ENCODE data around the gene PSMA6. TPM values are rescaled to one million over a fixed set of nuclear protein-coding genes. Genes with fewer than 3 reads are reported as not detected.

The PSMA6 gene
- total RNA-seq, 1 experiment from 2014 or later: 392 TPM

DNA sequence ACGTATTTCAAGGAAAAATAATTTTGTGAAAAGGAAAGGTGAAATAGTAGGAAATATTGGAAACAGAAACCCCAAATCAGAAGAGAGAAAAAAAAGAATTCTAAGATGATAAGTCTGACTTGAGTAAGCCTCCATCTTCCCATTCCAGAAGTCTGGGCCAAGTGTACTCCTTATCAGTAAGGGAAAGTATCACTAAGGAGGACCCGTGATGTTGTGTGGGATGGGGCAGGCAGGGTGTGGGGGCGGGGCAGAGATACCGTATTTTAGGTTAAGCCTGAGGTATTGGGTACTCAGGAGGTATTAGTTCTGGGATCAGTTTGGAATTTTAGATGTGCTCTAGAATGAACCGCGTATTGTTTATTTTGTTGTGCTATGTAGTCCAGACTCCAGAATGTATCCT, 33.8 kb upstream of the PSMA6 start:
- Histone ChIP-seq H3K9me3 (ENCODE audit: low read depth, low read length, poor library complexity, severe bottlenecking) (no peaks in the 10 kb centered on the region), H3K4me1 (ENCODE audit: insufficient read depth, low read length, poor library complexity, severe bottlenecking) (no peaks in the 10 kb centered on the region), H3K27me3 (replicated peaks; ENCODE audit: insufficient read depth, low read depth, low read length, poor library complexity) (no peaks in the 10 kb centered on the region), H3K27ac (ENCODE audit: low read depth, low read length, poor library complexity, severe bottlenecking) (no peak overlapping the region), H3K4me3 (ENCODE audit: low read depth, low read length, poor library complexity, severe bottlenecking) (no peak overlapping the region), H3K36me3 (ENCODE audit: insufficient read depth, low read length, poor library complexity, severe bottlenecking) (no peaks in the 10 kb centered on the region)
- BruUV-seq (replicated peaks): no TSS peak
- DNase-seq (ENCODE audit: low spot score): no peak
- POLR2A ChIA-PET (ENCODE audit: low non-redundant PET): no interaction called here
- CTCF ChIA-PET: no interaction called here
- no peak for TF ChIP-seq EZH2 (IDR thresholded peaks at IDR 0.05; ENCODE audit: borderline replicate concordance, low read depth, low read length, poor library complexity, severe bottlenecking)
- TF ChIP-seq, protein P1, sequence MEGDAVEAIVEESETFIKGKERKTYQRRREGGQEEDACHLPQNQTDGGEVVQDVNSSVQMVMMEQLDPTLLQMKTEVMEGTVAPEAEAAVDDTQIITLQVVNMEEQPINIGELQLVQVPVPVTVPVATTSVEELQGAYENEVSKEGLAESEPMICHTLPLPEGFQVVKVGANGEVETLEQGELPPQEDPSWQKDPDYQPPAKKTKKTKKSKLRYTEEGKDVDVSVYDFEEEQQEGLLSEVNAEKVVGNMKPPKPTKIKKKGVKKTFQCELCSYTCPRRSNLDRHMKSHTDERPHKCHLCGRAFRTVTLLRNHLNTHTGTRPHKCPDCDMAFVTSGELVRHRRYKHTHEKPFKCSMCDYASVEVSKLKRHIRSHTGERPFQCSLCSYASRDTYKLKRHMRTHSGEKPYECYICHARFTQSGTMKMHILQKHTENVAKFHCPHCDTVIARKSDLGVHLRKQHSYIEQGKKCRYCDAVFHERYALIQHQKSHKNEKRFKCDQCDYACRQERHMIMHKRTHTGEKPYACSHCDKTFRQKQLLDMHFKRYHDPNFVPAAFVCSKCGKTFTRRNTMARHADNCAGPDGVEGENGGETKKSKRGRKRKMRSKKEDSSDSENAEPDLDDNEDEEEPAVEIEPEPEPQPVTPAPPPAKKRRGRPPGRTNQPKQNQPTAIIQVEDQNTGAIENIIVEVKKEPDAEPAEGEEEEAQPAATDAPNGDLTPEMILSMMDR (conservative IDR thresholded peaks at IDR 0.05; ENCODE audit: low read depth, low read length): no peak
- intact Hi-C loops (cut with micrococcal nuclease; ENCODE audit: unreplicated experiment): no loop called here

DNA sequence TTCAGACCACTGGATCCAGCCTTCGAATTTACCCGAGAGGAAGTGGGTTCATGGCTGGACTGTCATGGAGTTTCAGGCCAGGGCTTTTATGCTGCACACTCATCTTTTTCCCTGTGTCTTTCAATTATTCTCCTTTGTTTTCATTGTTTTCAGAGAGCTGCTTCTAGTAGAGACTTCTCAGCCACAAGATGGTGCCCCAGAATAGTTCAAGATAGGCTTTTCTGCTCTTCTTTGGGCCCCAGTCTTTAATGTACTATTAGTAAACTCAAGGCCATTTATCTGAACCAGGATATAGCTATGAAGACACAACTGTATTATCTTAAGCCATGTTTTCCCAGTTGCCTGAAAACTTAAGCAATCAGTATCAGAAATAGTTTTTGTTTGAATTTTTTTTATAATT, 30.4 kb upstream of the PSMA6 start:
- H3K36me3 ChIP-seq (ENCODE audit: insufficient read depth, low read length, poor library complexity, severe bottlenecking): no peaks in the 10 kb centered on the region
- no peaks in the 10 kb centered on the region for H3K27me3 ChIP-seq (replicated peaks; ENCODE audit: insufficient read depth, low read depth, low read length, poor library complexity)
- H3K27ac ChIP-seq (ENCODE audit: low read depth, low read length, poor library complexity, severe bottlenecking): no peak overlapping the region
- DNase-seq (ENCODE audit: low spot score): no peak
- no peak overlapping the region for H3K4me3 ChIP-seq (ENCODE audit: low read depth, low read length, poor library complexity, severe bottlenecking)
- POLR2A ChIA-PET (ENCODE audit: low non-redundant PET): no interaction called here
- no peaks in the 10 kb centered on the region for H3K4me1 ChIP-seq (ENCODE audit: insufficient read depth, low read length, poor library complexity, severe bottlenecking)
- no peak for TF ChIP-seq EZH2 (IDR thresholded peaks at IDR 0.05; ENCODE audit: borderline replicate concordance, low read depth, low read length, poor library complexity, severe bottlenecking)
- TF ChIP-seq, protein P1 (conservative IDR thresholded peaks at IDR 0.05; ENCODE audit: low read depth, low read length): no peak
- intact Hi-C loops (cut with micrococcal nuclease; ENCODE audit: unreplicated experiment): no loop called here
- CTCF ChIA-PET: no interaction called here
- no TSS peak for BruUV-seq (replicated peaks)
- H3K9me3 ChIP-seq (ENCODE audit: low read depth, low read length, poor library complexity, severe bottlenecking): no peaks in the 10 kb centered on the region

DNA sequence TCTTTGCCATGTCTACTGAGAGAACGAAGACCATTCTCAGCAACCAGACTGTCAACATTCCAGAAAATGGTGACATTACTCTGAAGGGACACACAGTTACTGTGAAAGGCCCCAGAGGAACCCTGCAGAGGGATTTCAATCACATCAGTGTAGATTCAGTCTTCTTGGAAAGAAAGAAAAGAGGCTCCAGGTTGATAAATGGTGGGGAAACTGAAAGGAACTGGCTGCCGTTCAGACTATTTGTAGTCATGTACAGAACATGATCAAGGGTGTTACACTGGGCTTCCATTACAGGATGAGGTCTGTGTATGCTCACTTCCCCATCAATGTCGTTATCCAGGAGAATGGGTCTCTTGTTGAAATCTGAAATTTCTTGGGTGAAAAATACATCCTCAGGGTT, 29.7 kb upstream of the PSMA6 start:
- CTCF ChIA-PET: no interaction called here

DNA sequence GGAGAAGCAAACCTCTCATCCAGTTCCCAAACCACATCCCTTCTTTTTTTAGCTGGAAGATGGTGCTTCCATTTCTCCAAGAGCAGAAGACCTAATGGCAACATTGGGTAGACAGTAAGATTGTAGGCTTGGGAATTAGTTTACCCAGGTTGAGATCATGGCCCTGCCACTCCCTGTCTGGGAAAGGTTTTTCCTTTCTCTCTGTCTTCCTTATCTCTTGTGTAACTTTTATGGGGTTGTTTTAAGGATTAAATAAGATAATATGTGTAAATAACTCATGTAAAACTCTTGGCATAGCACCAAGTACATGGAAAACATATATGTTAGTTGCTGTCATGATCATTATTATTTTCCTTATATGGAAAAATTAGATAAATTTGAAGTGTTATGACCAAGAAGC, 23.2 kb upstream of the PSMA6 start:
- ChIA-PET CTCF (no interaction called here), POLR2A (ENCODE audit: low non-redundant PET) (no interaction called here)
- intact Hi-C loops (cut with micrococcal nuclease; ENCODE audit: unreplicated experiment): no loop called here
- Histone ChIP-seq H3K9me3 (ENCODE audit: low read depth, low read length, poor library complexity, severe bottlenecking) (no peaks in the 10 kb centered on the region), H3K27me3 (replicated peaks; ENCODE audit: insufficient read depth, low read depth, low read length, poor library complexity) (no peaks in the 10 kb centered on the region), H3K27ac (ENCODE audit: low read depth, low read length, poor library complexity, severe bottlenecking) (no peak overlapping the region), H3K36me3 (ENCODE audit: insufficient read depth, low read length, poor library complexity, severe bottlenecking) (peaks cover 5% of the 10 kb centered on the region), H3K4me3 (ENCODE audit: low read depth, low read length, poor library complexity, severe bottlenecking) (no peak overlapping the region), H3K4me1 (ENCODE audit: insufficient read depth, low read length, poor library complexity, severe bottlenecking) (no peaks in the 10 kb centered on the region)
- DNase-seq (ENCODE audit: low spot score): no peak
- no peak for TF ChIP-seq EZH2 (IDR thresholded peaks at IDR 0.05; ENCODE audit: borderline replicate concordance, low read depth, low read length, poor library complexity, severe bottlenecking)
- TF ChIP-seq, protein P1 (conservative IDR thresholded peaks at IDR 0.05; ENCODE audit: low read depth, low read length): no peak
- no TSS peak for BruUV-seq (replicated peaks)

More for the DNA sequence above, 29.7 kb upstream of the PSMA6 start:
- Histone ChIP-seq H3K27ac (ENCODE audit: low read depth, low read length, poor library complexity, severe bottlenecking) (no peak overlapping the region), H3K4me1 (ENCODE audit: insufficient read depth, low read length, poor library complexity, severe bottlenecking) (no peaks in the 10 kb centered on the region), H3K9me3 (ENCODE audit: low read depth, low read length, poor library complexity, severe bottlenecking) (no peaks in the 10 kb centered on the region), H3K4me3 (ENCODE audit: low read depth, low read length, poor library complexity, severe bottlenecking) (no peak overlapping the region), H3K36me3 (ENCODE audit: insufficient read depth, low read length, poor library complexity, severe bottlenecking) (no peaks in the 10 kb centered on the region), H3K27me3 (replicated peaks; ENCODE audit: insufficient read depth, low read depth, low read length, poor library complexity) (no peaks in the 10 kb centered on the region)
- intact Hi-C loops (cut with micrococcal nuclease; ENCODE audit: unreplicated experiment): no loop called here
- TF ChIP-seq EZH2 (IDR thresholded peaks at IDR 0.05; ENCODE audit: borderline replicate concordance, low read depth, low read length, poor library complexity, severe bottlenecking): no peak
- DNase-seq (ENCODE audit: low spot score): no peak
- POLR2A ChIA-PET (ENCODE audit: low non-redundant PET): no interaction called here
- no TSS peak for BruUV-seq (replicated peaks)
